Hematopoietic multipotent progenitor cell treated with erythropoietin and hydrocortisone succinate and interleukin-3 and kit ligand, for 8 days (in vitro differentiated cells): Measurements from ENCODE around the gene UPK3BL2.
A peak's percentile ranks its signal among the peaks of the same experiment; 100 is the strongest.
"Not testable (repeated sequence)": the region's sequence is repeated elsewhere in the genome, so short reads cannot be mapped to it uniquely, and the experiment has no call there.

Experiments used
- DNase-seq: peaks from one replicate; pipeline ENCODE4 v3.0.0-alpha.2; 2015

Gene UPK3BL2, protein sequence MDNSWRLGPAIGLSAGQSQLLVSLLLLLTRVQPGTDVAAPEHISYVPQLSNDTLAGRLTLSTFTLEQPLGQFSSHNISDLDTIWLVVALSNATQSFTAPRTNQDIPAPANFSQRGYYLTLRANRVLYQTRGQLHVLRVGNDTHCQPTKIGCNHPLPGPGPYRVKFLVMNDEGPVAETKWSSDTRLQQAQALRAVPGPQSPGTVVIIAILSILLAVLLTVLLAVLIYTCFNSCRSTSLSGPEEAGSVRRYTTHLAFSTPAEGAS

GRCh38 chr7:102543596-102543995, at the start of gene UPK3BL2:
UPK3BL2 (minus strand) TSS chr7:102543696; CDS start chr7:102543636, 60 bp downstream.
- not testable (repeated sequence) for DNase-seq

DNA sequence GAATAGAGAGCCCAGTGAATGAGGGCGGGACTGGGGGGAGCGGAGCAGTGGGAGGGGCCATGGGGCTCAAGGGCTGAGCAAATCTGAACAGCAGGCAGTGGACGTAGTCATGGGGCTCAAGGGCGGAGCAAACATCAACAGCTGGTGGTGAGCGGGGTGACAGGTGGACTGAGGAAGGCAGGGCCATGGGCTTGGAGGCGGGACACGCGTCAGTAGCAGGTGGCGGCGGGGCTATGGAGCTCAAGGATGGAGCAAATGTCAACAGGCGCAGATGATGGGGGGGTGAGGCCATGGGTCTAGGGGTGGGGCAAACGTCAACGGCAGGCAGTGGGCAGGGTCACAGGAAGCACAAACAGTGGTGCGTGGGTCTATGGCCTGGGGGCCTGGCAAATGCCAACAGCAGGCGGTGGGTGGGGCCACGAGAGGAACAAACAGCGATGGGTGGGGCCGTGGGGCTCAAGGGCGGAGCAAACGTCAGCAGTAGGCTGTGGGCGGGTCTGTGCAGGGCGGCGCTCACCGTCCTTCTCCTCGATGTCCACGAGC, 49.1 kb upstream of the UPK3BL2 start:
- not testable (repeated sequence) for DNase-seq

- not testable (repeated sequence) for DNase-seq
These were observed 46.4 kb upstream of the UPK3BL2 start for GRCh38 chr7:102589857-102590256.

- DNase-seq, result not testable (repeated sequence)
These were observed 40.0 kb upstream of the UPK3BL2 start for GRCh38 chr7:102583495-102583894.

- not testable (repeated sequence) for DNase-seq
These were observed 38.2 kb upstream of the UPK3BL2 start for GRCh38 chr7:102581722-102582121.

DNA sequence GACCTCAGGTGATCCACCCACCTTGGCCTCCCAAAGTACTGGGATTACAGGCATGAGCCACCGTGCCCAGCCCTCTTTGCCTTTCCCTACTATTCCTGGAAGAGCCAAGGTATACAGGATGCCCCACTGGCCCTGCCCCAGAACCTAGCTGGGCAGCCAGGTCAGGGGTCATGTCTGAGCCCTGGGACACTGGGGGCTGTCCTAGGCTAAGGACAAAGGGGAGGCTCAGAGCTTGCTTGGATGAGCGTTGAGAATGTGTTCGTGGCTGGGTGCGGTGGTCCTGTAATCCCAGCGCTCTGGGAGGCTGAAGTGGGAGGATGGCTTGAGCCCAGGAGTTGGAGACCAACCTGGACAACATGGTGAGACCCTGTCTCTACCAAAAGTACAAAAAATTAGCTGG, 35.0 kb upstream of the UPK3BL2 start:
- DNase-seq, result not testable (repeated sequence)

- not testable (repeated sequence) for DNase-seq
These were observed 34.1 kb upstream of the UPK3BL2 start for GRCh38 chr7:102577315-102578240.

DNA sequence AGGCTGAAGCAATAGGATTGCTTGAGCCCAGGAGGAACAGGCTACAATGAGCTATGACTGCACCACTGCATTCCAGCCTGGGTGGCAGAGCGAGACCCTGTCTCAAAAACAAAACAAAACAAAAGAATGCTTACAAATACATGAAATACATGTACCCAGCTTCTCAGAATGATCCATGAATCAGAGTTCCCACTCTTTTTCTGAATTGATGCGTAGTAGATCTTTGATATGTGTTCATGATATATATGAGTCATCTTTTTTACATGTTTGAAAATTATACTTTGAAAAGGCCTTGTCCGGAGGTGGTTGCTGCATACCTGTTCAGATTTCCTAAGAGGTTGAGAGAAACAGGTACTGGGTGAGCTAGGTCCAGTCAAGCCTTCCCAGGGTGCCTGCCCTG, 32.9 kb upstream of the UPK3BL2 start:
- not testable (repeated sequence) for DNase-seq

DNA sequence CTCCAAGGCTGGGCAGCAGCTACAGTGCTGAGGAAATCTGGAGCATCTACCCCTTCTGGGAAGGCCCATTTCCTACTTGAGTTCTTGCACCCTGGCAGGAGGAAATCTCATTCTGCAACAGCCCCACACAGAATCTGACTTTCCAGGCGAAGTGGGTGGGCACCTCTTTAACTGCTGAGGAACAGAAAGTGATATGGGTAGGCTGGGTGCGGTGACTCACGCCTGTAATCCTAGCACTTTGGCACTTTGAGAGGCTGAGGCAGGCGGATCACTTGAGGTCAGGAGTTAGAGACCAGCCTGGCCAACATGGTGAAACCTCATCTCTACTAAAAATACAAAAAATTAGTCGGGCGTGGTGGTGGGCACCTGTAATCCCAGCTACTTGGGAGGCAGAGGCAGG, 31.1 kb upstream of the UPK3BL2 start:
- DNase-seq, result not testable (repeated sequence)

DNA sequence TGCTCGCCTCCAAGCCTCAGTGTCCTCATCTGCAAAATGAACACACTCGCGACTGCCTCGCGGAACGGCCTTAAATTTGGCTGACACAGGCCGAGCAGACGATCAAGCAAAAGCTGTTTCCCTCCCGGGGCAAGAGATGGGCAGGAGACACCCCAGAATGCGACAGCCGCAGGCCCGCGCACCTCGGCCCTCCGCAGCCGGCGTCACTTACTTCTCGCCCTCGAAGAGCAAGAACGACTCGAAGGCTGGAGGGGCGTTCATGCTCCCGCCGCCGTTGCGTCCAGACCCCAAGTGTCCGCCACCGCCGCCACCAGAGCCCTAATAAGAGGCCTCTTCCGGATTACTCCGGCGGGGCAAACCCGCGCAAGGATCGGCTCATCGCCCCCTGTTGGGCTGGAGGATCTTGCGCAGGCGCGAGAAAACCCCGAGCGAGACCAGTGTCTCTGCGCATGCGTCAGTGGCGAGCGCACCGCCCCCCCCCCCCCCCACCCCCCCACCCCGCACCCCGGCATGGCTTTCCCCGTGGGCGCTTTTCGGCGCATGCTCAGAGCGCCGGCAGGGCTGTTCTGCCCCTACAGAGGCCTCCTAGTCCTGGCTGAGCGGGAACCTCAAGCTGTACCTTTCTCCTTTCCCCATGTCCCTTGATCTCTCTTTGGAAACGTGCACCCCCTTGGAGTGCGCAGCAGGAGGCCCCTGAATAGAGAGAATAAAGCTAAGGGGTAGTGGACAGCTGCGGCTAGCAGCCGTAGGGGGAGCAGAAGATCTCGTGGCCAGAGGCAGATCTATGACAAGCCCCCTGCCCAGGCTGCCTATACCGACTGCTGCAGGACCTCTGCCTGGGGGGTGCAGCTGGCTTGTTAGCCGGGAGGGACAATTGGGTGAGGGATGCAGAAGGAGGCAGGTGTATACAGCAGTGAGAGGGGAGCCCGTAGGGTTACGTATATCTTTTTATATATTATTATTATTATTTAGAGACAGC, 29.1 kb upstream of the UPK3BL2 start, which contains the start of gene POLR2J3:
Gene POLR2J3 (minus strand): TSS at position 323 of the 979 bp plus-strand sequence. CDS start 62 bp downstream, at position 261.
- DNase-seq, result peak; percentile 85

GRCh38 chr7:102568620-102569019, 25.1 kb upstream of the UPK3BL2 start:
- not testable (repeated sequence) for DNase-seq

GRCh38 chr7:102550808-102551422, 7.4 kb upstream of the UPK3BL2 start, which contains the start of gene SPDYE2:
SPDYE2 (plus strand) TSS chr7:102551226; CDS start chr7:102553256, 2,030 bp downstream.
- not testable (repeated sequence) for DNase-seq

DNA sequence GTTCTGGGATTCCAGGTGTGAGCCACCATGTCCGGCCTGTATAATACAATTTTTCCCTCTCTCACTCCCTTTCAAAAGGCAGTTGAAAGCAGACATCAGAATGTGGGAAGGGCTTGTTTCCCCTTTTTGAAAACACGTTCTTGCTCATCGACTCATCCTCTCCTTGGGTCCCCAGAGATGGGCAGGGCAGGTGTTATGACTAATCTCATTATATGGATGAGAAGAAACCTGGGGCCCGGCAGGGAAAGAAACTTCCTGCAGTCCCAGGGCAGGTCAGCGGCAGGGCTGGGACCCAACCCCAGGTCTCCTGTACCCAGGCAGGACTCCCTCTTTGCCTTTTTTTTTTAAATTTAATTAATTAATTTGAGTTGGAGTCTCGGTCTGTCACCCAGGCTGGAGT, 2.9 kb upstream of the UPK3BL2 start:
- DNase-seq, result not testable (repeated sequence)

DNA sequence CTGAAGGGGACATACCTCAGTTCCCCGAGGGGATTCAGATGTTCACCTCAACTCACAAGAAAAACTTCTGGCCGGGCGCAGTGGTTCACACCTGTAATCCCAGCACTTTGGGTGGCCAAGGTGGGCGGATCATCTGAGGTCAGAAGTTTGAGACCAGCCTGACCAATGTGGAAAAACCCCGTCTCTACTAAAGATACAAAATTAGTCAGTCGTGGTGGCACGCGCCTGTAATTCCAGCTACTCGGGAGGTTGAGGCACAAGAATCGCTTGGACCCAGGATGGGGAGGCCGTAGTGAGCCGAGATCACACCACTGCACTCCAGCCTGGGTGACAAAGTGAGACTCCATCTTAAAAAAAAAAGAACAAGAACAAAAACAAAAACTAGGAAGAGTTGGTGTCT, 1.8 kb upstream of the UPK3BL2 start:
- not testable (repeated sequence) for DNase-seq

DNA sequence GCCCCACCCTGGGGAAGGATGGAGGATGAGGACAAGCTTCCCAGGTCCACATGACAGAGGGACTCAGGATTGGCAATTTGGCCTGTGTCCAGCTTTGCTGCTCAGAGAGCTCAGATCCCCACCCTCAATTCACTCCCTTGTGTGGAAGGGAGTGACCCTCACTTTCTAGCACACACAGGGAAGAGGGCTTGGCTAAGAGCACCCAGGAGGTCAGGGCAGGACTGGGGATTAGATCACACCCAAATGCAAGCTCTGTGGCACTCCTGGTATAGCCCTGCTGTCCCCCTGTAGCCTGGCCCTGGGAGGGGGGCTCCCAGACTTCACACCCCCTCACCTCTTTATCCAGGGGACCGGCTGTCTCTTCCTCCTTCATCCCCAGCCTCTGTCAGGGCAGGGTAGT, 876 bp upstream of the UPK3BL2 start:
- not testable (repeated sequence) for DNase-seq

DNA sequence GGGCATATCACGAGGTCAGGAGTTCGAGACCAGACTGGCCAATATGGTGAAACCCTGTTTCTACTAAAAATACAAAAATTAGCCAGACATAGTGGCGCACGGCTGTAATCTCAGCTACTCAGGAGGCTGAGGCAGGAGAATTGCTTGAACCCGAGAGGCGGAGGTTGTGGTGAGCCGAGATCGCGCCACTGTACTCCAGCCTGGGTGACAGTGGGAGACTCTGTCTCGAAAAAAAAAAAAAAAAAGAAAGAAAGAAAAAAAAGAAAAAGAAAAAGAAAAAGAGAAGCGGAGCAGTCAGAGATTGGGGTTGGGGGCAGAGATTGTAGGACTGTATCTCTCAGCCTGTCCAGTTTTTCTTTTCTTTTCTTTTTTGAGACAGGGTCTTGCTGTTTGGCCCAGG, 725 bp downstream of the UPK3BL2 start:
- DNase-seq, result not testable (repeated sequence)

- not testable (repeated sequence) for DNase-seq
These were observed 1.4 kb downstream of the UPK3BL2 start for GRCh38 chr7:102542083-102542482.

- not testable (repeated sequence) for DNase-seq
These were observed 2.9 kb downstream of the UPK3BL2 start for GRCh38 chr7:102540604-102541003.

DNA sequence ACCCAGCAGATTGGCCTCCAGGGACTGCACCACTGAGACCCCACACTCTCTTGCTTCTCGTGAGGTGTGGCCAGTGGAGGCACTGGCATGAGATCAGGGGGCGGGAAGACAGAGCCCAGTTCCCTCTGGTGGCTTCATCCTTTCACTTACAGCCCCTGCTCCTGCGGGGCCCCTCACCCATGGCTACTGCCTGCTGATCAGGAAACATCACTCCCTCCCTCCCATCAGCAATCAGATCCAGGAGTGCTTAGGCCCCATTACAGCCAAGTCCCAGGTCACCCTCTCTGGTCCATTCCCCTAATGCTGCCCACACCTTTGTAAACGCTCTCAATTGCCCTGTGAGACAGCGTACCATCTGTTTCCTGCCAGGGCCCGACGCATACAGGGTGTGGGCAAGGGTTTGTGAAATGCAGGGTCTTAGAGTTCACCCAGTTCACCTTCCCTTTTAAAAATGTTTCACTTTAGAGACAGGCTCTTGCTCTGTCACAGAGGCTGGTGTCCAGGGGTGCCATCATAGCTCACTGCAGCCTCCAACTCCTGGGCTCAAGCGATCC, 8.4 kb downstream of the UPK3BL2 start:
- DNase-seq, result not testable (repeated sequence)

GRCh38 chr7:102532127-102532526, 11.4 kb downstream of the UPK3BL2 start:
- not testable (repeated sequence) for DNase-seq

- DNase-seq, result not testable (repeated sequence)
These were observed 11.9 kb downstream of the UPK3BL2 start for GRCh38 chr7:102531583-102531982.
